Type B pancreatic cell (in vitro differentiated cells): ENCODE results near the gene ACTMAP. TPM values are rescaled to one million over a fixed set of nuclear protein-coding genes. Genes with fewer than 3 reads are reported as not detected.
A peak's percentile ranks its signal among the peaks of the same experiment; 100 is the strongest.

Experiments
- DNase-seq: peaks from one replicate; pipeline ENCODE4 v3.0.0; 2021; ENCODE audit warnings: mixed read lengths; ENCODE audit not compliant: unreplicated experiment; ENCODE audit errors: extremely low spot score
- H3K27ac Mint-ChIP-seq: 2 replicates; pipeline ENCODE4 v1.8.0; 2021; ENCODE audit warnings: mild to moderate bottlenecking, mixed read lengths
- H3K27me3 Mint-ChIP-seq: 2 replicates; pipeline ENCODE4 v1.8.0; 2021; ENCODE audit warnings: mixed read lengths
- H3K36me3 Mint-ChIP-seq: 2 replicates; pipeline ENCODE4 v1.8.0; 2021; ENCODE audit warnings: mixed read lengths
- H3K4me1 Mint-ChIP-seq: one replicate; pipeline ENCODE4 v1.8.0; 2021; ENCODE audit warnings: mixed read lengths; ENCODE audit not compliant: unreplicated experiment
- H3K4me3 Mint-ChIP-seq: 2 replicates; pipeline ENCODE4 v1.8.0; 2021; ENCODE audit warnings: mild to moderate bottlenecking, mixed read lengths
- H3K9me3 Mint-ChIP-seq: 2 replicates; pipeline ENCODE4 v1.8.0; 2021; ENCODE audit warnings: mixed read lengths
- total RNA-seq: library from RNA; stranded (reverse); gene quantifications from 2 replicates; pipeline ENCODE4 v1.2.1, GENCODE V29; 2021; ENCODE audit warnings: low replicate concordance
- TF ChIP-seq, protein P1 (sequence below): fragments of 200-600 bp; sonication (generic); conservative IDR thresholded peaks from 2 replicates; pipeline ENCODE4 v1.5.0; 2021; ENCODE audit warnings: antibody characterized with exemption, mild to moderate bottlenecking

The ACTMAP gene
- total RNA-seq, 1 donor from 2014 or later, result 16.0 TPM

DNA sequence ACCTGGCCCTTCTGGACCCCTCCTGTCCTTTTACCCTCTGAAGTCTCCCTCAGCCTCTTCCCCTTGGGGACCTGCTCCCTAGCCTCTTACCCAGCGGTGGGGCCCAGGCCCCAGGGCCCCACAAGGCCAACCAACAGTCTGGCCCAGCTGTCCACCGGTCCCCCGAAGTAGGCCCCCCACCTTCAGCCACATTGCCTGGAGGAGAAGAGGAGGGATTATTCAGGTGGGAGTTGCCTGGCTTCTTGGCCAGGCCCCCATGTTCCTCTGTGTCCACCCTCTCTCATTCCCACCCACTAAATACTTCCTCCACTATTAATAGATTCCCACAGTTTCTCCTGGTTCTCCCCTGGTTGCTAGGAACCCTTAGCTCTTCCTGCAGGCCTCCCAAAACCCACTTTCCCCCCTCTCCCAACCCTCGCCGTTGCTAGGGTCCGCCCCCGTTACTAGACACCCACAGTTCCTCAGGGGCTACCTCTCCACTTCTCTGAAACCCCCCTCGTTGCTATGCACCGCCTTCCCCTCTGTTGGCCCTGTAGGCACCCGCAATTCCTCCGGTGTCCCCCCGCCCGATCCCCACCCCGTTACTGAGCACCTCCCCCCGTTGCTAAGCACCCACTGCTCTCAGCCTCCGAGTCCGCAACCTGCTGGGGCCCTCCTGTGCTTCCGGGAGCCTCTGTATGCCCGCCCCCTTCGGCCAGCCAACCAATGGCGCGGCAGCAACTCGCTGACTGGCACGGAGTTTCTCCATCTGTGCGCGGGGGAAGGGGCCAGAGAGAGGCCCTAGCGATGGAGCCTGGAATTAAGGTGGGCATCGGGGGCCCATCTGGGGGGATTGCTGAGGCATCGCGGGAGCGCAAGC lies 35.6 kb downstream of the ACTMAP start:
- Mint-ChIP-seq H3K4me1 (peaks cover 24% of the 10 kb centered on the region), H3K4me3 (peak overlapping the region; percentile 96), H3K9me3 (no peaks in the 10 kb centered on the region), H3K36me3 (peaks cover 13% of the 10 kb centered on the region), H3K27ac (peak overlapping the region; percentile 100), H3K27me3 (no peaks in the 10 kb centered on the region)
- DNase-seq, result peak; percentile 96
- TF ChIP-seq, protein P1, sequence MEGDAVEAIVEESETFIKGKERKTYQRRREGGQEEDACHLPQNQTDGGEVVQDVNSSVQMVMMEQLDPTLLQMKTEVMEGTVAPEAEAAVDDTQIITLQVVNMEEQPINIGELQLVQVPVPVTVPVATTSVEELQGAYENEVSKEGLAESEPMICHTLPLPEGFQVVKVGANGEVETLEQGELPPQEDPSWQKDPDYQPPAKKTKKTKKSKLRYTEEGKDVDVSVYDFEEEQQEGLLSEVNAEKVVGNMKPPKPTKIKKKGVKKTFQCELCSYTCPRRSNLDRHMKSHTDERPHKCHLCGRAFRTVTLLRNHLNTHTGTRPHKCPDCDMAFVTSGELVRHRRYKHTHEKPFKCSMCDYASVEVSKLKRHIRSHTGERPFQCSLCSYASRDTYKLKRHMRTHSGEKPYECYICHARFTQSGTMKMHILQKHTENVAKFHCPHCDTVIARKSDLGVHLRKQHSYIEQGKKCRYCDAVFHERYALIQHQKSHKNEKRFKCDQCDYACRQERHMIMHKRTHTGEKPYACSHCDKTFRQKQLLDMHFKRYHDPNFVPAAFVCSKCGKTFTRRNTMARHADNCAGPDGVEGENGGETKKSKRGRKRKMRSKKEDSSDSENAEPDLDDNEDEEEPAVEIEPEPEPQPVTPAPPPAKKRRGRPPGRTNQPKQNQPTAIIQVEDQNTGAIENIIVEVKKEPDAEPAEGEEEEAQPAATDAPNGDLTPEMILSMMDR, result peak; percentile 30

DNA sequence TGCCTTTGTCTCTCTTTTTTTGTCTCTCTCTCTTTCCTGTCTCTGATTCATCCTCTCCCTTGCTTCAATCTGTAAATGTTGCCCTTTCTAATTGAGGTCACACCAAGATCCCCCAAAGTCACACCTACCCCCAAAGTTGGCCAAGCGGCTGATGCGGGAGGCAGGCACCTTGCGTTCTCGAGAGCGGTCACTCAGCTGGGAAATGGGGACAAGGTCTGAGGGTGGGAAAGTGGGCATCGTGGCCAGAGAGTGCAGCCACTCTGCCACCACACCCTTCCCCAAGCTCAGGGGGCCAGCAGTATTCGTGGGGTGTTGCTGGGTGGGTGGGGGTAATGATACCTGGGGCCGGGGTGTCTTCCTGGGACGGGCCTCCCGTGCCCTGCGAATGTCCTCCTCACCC lies 36.3 kb downstream of the ACTMAP start:
- H3K4me3 Mint-ChIP-seq, result peak overlapping the region; percentile 96
- DNase-seq, result no peak
- H3K27me3 Mint-ChIP-seq, result no peaks in the 10 kb centered on the region
- H3K4me1 Mint-ChIP-seq, result peaks cover 21% of the 10 kb centered on the region
- no peak overlapping the region for H3K27ac Mint-ChIP-seq
- TF ChIP-seq, protein P1, result no peak
- H3K9me3 Mint-ChIP-seq, result no peaks in the 10 kb centered on the region
- H3K36me3 Mint-ChIP-seq, result peaks cover 17% of the 10 kb centered on the region

DNA sequence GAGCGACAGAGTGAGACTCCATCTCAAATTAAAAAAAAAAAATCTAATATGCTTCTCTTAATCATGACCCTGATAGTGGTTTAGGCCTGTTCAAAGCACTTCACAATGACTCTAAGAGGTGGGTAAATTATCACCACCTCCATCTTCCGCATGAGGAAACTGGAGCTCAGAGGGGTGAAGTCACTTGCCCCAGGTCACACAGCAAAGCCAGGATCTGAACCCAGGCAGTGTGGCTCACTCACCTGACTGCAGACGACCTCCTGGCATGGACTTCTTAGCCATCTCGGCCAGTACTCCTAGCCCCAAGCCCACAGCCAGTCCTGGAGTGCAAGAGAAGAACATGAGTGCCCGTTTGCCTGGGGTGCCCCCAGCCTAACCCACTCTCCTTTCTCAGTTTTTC lies 40.5 kb downstream of the ACTMAP start:
- peaks cover 18% of the 10 kb centered on the region for H3K36me3 Mint-ChIP-seq
- DNase-seq, result no peak
- peaks cover 8% of the 10 kb centered on the region for H3K4me1 Mint-ChIP-seq
- H3K27me3 Mint-ChIP-seq, result no peaks in the 10 kb centered on the region
- no peak overlapping the region for H3K27ac Mint-ChIP-seq
- H3K9me3 Mint-ChIP-seq, result no peaks in the 10 kb centered on the region
- no peak overlapping the region for H3K4me3 Mint-ChIP-seq
- TF ChIP-seq, protein P1, result no peak

DNA sequence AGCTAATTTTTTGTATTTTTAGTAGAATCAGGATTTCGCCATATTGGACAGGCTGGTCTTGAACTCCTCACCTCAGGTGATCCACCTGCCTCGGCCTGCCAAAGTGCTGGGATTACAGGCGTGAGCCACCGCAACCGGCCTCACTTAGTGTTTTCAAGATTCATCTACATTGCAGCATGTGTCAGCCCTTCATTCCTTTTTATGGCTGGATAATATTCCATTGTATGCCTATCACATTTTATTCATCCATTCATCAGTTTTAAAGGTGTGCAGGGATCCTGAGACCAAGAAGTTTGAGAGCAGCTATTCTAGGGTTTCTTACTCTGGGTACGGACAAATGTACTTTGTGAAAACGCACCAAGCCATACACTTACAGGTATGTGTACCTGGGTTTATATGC lies 42.7 kb downstream of the ACTMAP start:
- Mint-ChIP-seq H3K27ac (no peak overlapping the region), H3K27me3 (no peaks in the 10 kb centered on the region), H3K4me3 (no peak overlapping the region), H3K9me3 (no peaks in the 10 kb centered on the region), H3K36me3 (peaks cover 24% of the 10 kb centered on the region), H3K4me1 (peaks cover 6% of the 10 kb centered on the region)
- TF ChIP-seq, protein P1, result no peak
- DNase-seq, result no peak

DNA sequence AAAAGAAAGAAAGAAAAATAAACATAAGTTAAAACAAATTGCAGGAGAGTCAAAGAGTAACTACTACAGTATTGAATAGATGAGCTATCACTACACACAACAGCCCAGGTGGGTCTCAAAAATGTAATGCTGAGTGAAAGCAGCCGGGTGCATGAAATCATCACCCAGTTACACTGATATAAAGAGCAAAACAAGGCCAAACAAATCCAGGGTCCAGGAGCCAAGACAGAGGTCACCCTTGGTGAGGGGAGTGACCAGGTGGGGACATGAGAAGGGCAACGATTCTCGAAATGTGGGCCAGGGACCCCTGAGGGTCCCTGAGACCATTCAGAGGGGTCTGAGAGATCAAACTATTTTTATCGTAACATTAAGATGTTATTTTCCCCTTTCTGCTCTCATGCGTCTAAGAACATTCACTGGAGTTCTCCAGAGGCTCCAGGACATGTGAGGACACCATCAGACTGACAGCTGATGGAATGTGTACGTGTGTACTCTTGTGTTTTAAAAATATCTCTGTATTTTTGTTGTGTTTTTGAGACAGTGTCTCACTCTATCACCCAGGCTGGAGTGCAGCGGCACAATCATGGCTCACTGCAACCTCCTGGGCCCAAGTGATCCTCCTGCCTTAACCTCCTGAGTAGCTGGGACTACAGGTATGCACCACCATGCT lies 44.2 kb downstream of the ACTMAP start:
- no peak overlapping the region for H3K4me3 Mint-ChIP-seq

More for the DNA sequence above, 44.2 kb downstream of the ACTMAP start:
- no peaks in the 10 kb centered on the region for H3K27me3 Mint-ChIP-seq
- TF ChIP-seq, protein P1, result no peak
- peaks cover 7% of the 10 kb centered on the region for H3K4me1 Mint-ChIP-seq
- no peak overlapping the region for H3K27ac Mint-ChIP-seq
- H3K36me3 Mint-ChIP-seq, result peaks cover 23% of the 10 kb centered on the region
- no peak for DNase-seq
- no peaks in the 10 kb centered on the region for H3K9me3 Mint-ChIP-seq
